HEK293 (cell line): ENCODE data around the gene SCYGR1.

Experiments
- REST ChIP-seq: fragments of 450-650 bp; formaldehyde crosslinking; IDR thresholded peaks from 2 replicates; pipeline ENCODE4 v1.5.1; 2016; ENCODE audit warnings: missing biosample characterization, missing genetic modification characterization
- SETDB1 ChIP-seq: IDR thresholded peaks from one replicate; pipeline ENCODE4 v1.6.1; 2017; ENCODE audit warnings: mild to moderate bottlenecking, low read length, moderate library complexity, mixed read lengths; ENCODE audit not compliant: insufficient read length
- SP3 ChIP-seq: fragments of 450-650 bp; formaldehyde crosslinking; IDR thresholded peaks from 2 replicates; pipeline ENCODE4 v1.5.1; 2016; ENCODE audit warnings: missing biosample characterization, missing genetic modification characterization
- ZBTB49 ChIP-seq: fragments of 450-650 bp; formaldehyde crosslinking; IDR thresholded peaks from 2 replicates; pipeline ENCODE4 v1.5.1; 2016; ENCODE audit warnings: missing biosample characterization, missing genetic modification characterization, low read depth
- ZNF621 ChIP-seq: fragments of 450-650 bp; formaldehyde crosslinking; IDR thresholded peaks from 2 replicates; pipeline ENCODE4 v1.5.1; 2017; ENCODE audit warnings: missing biosample characterization, missing genetic modification characterization
- TF ChIP-seq, protein P1 (sequence below): fragments of 450-650 bp; formaldehyde crosslinking; IDR thresholded peaks from 2 replicates; pipeline ENCODE4 v1.5.1; 2016; ENCODE audit warnings: missing biosample characterization, missing genetic modification characterization, borderline replicate concordance
- TF ChIP-seq, protein P2 (sequence below): fragments of 450-650 bp; formaldehyde crosslinking; IDR thresholded peaks from 2 replicates; pipeline ENCODE4 v1.5.1; 2017; ENCODE audit warnings: missing biosample characterization, missing genetic modification characterization
- TF ChIP-seq, protein P3 (sequence below): fragments of 450-650 bp; formaldehyde crosslinking; IDR thresholded peaks from 2 replicates; pipeline ENCODE4 v1.5.1; 2016; ENCODE audit warnings: missing biosample characterization, missing genetic modification characterization
- TF ChIP-seq, protein P4 (sequence below): fragments of 450-650 bp; formaldehyde crosslinking; IDR thresholded peaks from 2 replicates; pipeline ENCODE4 v1.5.1; 2016; ENCODE audit warnings: missing biosample characterization, missing genetic modification characterization
- TF ChIP-seq, protein P5 (sequence below): sonication (generic); formaldehyde crosslinking; IDR thresholded peaks from 2 replicates; pipeline ENCODE4 v1.8.1; 2022; ENCODE audit warnings: mild to moderate bottlenecking, moderate library complexity, missing genetic modification reagents

GRCh38 chr2:227374158-227374557, 13.6 kb downstream of the SCYGR1 start:
- TF ChIP-seq, protein P1, sequence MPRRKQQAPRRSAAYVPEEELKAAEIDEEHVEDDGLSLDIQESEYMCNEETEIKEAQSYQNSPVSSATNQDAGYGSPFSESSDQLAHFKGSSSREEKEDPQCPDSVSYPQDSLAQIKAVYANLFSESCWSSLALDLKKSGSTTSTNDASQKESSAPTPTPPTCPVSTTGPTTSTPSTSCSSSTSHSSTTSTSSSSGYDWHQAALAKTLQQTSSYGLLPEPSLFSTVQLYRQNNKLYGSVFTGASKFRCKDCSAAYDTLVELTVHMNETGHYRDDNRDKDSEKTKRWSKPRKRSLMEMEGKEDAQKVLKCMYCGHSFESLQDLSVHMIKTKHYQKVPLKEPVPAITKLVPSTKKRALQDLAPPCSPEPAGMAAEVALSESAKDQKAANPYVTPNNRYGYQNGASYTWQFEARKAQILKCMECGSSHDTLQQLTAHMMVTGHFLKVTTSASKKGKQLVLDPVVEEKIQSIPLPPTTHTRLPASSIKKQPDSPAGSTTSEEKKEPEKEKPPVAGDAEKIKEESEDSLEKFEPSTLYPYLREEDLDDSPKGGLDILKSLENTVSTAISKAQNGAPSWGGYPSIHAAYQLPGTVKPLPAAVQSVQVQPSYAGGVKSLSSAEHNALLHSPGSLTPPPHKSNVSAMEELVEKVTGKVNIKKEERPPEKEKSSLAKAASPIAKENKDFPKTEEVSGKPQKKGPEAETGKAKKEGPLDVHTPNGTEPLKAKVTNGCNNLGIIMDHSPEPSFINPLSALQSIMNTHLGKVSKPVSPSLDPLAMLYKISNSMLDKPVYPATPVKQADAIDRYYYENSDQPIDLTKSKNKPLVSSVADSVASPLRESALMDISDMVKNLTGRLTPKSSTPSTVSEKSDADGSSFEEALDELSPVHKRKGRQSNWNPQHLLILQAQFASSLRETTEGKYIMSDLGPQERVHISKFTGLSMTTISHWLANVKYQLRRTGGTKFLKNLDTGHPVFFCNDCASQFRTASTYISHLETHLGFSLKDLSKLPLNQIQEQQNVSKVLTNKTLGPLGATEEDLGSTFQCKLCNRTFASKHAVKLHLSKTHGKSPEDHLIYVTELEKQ (tag by site-specific recombination) = no peak
- TF ChIP-seq REST (tag by site-specific recombination) = no peak
- TF ChIP-seq, protein P2, sequence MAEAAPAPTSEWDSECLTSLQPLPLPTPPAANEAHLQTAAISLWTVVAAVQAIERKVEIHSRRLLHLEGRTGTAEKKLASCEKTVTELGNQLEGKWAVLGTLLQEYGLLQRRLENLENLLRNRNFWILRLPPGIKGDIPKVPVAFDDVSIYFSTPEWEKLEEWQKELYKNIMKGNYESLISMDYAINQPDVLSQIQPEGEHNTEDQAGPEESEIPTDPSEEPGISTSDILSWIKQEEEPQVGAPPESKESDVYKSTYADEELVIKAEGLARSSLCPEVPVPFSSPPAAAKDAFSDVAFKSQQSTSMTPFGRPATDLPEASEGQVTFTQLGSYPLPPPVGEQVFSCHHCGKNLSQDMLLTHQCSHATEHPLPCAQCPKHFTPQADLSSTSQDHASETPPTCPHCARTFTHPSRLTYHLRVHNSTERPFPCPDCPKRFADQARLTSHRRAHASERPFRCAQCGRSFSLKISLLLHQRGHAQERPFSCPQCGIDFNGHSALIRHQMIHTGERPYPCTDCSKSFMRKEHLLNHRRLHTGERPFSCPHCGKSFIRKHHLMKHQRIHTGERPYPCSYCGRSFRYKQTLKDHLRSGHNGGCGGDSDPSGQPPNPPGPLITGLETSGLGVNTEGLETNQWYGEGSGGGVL (tag by site-specific recombination) = no peak
- TF ChIP-seq SETDB1 = no peak
- no peak for TF ChIP-seq ZNF621
- TF ChIP-seq, protein P3, sequence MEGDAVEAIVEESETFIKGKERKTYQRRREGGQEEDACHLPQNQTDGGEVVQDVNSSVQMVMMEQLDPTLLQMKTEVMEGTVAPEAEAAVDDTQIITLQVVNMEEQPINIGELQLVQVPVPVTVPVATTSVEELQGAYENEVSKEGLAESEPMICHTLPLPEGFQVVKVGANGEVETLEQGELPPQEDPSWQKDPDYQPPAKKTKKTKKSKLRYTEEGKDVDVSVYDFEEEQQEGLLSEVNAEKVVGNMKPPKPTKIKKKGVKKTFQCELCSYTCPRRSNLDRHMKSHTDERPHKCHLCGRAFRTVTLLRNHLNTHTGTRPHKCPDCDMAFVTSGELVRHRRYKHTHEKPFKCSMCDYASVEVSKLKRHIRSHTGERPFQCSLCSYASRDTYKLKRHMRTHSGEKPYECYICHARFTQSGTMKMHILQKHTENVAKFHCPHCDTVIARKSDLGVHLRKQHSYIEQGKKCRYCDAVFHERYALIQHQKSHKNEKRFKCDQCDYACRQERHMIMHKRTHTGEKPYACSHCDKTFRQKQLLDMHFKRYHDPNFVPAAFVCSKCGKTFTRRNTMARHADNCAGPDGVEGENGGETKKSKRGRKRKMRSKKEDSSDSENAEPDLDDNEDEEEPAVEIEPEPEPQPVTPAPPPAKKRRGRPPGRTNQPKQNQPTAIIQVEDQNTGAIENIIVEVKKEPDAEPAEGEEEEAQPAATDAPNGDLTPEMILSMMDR (tag by site-specific recombination) = no peak
- no peak for TF ChIP-seq SP3 (tag by site-specific recombination)
- TF ChIP-seq, protein P4, sequence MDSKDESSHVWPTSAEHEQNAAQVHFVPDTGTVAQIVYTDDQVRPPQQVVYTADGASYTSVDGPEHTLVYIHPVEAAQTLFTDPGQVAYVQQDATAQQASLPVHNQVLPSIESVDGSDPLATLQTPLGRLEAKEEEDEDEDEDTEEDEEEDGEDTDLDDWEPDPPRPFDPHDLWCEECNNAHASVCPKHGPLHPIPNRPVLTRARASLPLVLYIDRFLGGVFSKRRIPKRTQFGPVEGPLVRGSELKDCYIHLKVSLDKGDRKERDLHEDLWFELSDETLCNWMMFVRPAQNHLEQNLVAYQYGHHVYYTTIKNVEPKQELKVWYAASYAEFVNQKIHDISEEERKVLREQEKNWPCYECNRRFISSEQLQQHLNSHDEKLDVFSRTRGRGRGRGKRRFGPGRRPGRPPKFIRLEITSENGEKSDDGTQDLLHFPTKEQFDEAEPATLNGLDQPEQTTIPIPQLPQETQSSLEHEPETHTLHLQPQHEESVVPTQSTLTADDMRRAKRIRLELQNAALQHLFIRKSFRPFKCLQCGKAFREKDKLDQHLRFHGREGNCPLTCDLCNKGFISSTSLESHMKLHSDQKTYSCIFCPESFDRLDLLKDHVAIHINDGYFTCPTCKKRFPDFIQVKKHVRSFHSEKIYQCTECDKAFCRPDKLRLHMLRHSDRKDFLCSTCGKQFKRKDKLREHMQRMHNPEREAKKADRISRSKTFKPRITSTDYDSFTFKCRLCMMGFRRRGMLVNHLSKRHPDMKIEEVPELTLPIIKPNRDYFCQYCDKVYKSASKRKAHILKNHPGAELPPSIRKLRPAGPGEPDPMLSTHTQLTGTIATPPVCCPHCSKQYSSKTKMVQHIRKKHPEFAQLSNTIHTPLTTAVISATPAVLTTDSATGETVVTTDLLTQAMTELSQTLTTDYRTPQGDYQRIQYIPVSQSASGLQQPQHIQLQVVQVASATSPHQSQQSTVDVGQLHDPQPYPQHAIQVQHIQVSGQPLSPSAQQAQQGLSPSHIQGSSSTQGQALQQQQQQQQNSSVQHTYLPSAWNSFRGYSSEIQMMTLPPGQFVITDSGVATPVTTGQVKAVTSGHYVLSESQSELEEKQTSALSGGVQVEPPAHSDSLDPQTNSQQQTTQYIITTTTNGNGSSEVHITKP = no peak
- no peak for TF ChIP-seq ZBTB49 (tag by site-specific recombination)
- TF ChIP-seq, protein P5, sequence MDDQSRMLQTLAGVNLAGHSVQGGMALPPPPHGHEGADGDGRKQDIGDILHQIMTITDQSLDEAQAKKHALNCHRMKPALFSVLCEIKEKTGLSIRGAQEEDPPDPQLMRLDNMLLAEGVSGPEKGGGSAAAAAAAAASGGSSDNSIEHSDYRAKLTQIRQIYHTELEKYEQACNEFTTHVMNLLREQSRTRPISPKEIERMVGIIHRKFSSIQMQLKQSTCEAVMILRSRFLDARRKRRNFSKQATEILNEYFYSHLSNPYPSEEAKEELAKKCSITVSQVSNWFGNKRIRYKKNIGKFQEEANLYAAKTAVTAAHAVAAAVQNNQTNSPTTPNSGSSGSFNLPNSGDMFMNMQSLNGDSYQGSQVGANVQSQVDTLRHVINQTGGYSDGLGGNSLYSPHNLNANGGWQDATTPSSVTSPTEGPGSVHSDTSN (CRISPR knock-in tag) = no peak
